Ramos (cell line): ENCODE measurements around the gene ADAMTS19.
"Not testable (repeated sequence)": the region's sequence is repeated elsewhere in the genome, so short reads cannot be mapped to it uniquely, and the experiment has no call there.

Experiments used
- in situ Hi-C: fragments of 300-500 bp; cut with MboI; formaldehyde crosslinking; loops from one replicate; pipeline ENCODE4 v1.14.3; 2022; ENCODE audit warnings: low sequenced_read_pairs; ENCODE audit not compliant: unreplicated experiment

The ADAMTS19 gene

GRCh38 chr5:129584496-129584895 lies 124.4 kb downstream of the ADAMTS19 start:
- in situ Hi-C loops, result not testable (repeated sequence)

DNA sequence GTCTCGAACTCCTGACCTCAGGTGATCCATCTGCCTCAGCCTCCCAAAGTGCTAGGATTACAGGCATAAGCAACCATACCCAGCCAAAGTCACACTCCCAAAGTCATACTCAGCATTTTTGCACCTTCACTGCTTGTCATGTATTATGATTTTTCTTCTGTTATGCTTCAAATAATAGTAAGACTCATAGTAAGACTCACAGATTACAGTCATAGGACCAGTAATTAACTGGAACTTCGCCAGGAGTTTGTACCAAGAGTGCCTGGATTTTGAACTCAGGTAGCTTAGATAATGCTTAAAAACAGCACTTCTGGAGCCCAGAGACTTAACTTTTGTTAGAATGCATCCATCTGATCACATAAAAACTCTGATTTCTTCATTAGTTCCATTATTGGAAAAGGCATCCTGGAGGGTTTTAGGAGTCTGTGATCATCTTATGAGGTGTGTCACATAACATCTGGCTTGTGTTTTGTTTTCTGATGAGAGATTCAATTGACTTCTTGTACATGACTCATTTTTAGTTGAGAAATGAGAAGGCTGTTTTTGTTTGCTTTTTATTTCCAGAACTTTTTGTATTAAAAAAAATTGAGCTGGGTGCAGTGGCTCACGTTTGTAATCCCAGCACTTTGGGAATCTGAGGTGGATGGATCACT lies 131.5 kb downstream of the ADAMTS19 start:
- in situ Hi-C loops, result no loop called here

DNA sequence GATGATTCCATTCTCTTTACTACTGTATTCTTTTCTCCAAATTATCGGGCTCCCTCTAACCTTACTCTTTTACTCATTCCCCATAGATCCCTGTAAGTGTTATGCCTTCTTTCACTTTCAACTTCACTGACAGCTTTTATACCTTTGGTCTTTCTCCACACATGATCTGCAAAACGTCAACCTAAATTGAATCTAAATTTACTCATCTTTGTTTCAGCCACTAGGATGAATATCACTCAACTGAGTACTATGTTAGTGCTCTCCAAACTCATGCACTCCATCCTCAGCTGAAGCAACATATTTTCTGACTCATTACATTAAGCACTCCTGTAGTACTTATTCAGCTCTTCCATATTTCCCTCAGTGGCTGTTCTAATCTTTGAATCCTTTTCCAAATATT lies 133.4 kb downstream of the ADAMTS19 start:
- in situ Hi-C loops, result no loop called here

DNA sequence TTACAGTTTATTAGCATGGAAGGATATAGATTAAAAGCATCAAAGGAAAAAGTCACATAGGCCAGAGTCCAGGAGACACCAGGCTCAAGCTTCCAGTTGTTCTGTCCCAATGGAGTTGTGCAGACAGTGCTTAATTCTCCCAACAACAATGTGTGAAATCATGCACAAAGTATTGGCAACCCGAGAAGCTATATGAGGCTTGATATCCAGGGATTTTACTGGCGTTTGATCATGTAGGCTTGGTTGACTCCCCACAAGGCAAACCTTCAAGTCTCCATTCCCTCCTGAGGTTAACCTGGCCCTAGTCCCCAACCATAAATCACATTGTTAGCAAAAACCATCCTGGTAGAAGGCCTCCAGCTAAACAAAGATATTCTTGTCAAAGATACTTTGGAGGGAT lies 141.5 kb downstream of the ADAMTS19 start:
- in situ Hi-C loops, result no loop called here

DNA sequence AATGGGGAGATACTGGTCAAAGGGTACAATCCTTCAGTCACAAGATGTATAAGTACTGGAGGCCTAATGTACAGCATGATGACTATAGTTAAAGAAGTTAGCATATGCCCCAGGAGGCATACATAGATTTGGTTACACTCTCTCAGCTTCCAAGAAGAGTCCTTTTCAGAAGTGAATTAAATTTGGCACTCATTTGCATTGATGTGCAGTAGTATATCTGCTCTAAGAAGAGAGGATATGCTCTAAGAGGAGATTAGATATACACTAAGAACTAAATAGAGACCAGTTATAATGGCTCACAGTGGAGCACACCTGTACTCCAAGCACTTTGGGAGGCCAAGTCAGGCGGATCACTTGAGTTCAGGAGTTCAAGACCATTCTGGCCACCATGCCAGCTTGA lies 148.3 kb downstream of the ADAMTS19 start:
- in situ Hi-C loops, result no loop called here

GRCh38 chr5:129609710-129610109 lies 149.6 kb downstream of the ADAMTS19 start:
- in situ Hi-C loops, result no loop called here

DNA sequence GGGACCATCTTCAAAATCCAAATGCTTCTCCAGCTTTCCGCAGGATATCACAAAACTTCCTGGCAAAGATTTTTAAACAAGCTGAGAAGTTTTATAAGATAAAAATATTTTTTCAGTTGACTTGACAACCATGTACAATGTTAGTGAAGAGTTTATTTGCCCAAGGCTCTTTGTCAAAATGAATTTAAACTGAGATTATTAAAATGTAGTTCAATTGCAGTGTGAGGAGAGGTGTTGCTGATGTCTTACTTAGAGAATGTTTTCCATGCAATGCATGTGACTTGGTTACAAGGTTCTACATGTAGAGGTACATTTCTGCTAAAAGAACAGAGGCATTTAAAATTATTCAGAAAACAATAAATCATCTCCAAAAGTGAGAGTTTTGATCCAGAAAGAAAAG lies 156.4 kb downstream of the ADAMTS19 start:
- in situ Hi-C loops, result no loop called here

DNA sequence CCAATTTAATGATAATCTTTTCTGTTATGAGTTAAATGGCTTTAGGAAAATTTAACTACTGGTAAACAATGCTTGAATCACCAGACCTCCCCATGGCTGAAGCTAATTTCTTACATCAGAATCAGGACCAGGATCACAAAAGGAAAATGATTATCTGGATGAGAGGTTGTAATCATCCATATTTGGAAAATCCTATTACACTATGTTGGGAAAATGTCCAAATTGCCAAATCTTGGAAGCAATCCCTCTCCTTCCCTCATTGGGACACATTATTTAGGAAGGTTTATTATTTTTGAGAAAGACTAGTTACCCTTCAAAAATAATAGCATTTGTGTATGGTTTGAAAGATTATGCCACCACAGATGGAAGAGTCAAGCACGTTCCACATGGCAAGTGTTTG lies 157.1 kb downstream of the ADAMTS19 start:
- in situ Hi-C loops, result no loop called here

GRCh38 chr5:129619782-129620181 lies 159.7 kb downstream of the ADAMTS19 start:
- in situ Hi-C loops, result no loop called here

- in situ Hi-C loops, result no loop called here
Measured at GRCh38 chr5:129622531-129622930, 162.4 kb downstream of the ADAMTS19 start.

GRCh38 chr5:129629575-129629974 lies 169.5 kb downstream of the ADAMTS19 start:
- in situ Hi-C loops, result no loop called here

DNA sequence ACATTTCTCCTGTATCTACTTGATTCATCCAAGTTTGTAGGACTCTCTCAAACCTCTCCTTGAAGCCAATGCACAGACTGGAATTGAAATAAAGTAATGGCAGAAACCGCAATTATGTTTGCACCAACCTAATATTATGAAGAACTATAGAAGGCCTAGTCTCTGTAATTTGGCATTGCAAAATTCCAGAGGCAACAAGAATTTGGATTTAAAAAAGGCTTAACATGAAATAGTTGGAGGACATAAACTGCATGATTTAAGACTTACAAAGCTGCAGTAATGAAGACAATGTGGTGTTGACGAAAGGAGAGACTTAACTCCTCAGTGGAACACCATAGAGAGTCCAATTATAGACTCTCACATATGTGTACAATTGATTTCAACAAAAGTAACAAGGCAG lies 170.0 kb downstream of the ADAMTS19 start:
- in situ Hi-C loops, result no loop called here

- in situ Hi-C loops, result no loop called here
Measured at GRCh38 chr5:129631961-129632360, 171.9 kb downstream of the ADAMTS19 start.

- in situ Hi-C loops, result not testable (repeated sequence)
Measured at GRCh38 chr5:129637501-129637900, 177.4 kb downstream of the ADAMTS19 start.

- in situ Hi-C loops, result no loop called here
Measured at GRCh38 chr5:129639331-129639730, 179.2 kb downstream of the ADAMTS19 start.

- in situ Hi-C loops, result no loop called here
Measured at GRCh38 chr5:129652349-129653056, 192.4 kb downstream of the ADAMTS19 start.

GRCh38 chr5:129653057-129653375 lies 192.9 kb downstream of the ADAMTS19 start:
- in situ Hi-C loops, result no loop called here

DNA sequence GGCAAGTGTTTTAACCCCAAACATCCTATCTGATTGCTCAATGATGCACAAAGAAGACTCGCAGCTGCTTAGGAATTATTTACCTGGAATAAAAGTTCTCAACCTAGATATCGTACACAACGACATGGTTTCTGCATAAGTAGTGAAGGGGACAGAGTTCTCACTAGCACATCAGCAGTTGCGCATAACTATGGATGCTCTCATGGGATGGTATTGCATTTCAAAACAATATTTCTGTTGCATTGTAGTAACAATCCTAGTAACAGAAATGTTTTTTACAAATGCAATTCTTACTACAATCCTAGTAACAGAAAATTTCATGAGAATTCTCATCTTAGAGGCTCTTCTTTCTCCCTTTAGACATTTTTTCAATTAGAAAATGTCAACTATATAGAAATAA lies 193.3 kb downstream of the ADAMTS19 start:
- in situ Hi-C loops, result no loop called here

GRCh38 chr5:129656952-129657351 lies 196.9 kb downstream of the ADAMTS19 start:
- in situ Hi-C loops, result no loop called here

GRCh38 chr5:129658801-129659200 lies 198.7 kb downstream of the ADAMTS19 start:
- in situ Hi-C loops, result no loop called here

DNA sequence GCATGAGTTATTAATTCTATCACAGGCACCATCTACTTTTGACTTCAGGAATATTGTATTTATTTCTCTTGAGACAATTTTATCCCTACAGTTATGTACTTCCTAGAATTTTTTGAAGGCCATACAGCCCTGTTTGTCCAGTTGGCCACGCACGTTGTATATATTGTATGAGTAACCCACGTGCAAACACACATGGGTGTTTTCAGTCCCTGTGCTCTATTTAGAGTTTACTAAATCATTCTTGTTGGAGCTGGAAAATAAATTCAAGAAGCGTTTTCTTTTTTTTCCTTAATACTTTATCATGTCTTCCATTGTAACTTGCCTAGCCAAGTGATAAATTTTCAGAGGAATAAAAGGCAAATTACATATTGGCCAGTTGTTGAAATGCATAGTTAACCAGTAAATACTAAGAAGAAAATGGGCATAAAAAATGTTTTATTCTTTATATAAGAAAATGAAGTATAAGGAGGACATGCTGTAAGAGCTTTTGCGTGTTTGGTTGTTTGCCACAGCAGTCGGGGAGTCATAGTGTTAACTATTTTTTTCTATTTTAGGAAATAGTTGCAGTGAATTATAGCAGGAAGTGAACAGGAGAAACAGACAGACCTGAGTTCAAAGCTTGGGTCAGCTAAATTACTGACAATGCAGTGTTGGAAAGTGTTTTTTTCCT lies 201.4 kb downstream of the ADAMTS19 start:
- in situ Hi-C loops, result no loop called here
